K562 (cell line): ENCODE measurements around the gene PDLIM4. TPM values are rescaled to one million over a fixed set of nuclear protein-coding genes. Genes with fewer than 3 reads are reported as not detected.
A peak's percentile ranks its signal among the peaks of the same experiment; 100 is the strongest.

ENCODE experiments used
- ATAC-seq: fragments of 200-7000 bp; cut with Tn5 transposase; 3 replicates; pipeline ENCODE4 v1.9.1; 2020; ENCODE audit warnings: moderate library complexity
- BruUV-seq: library from RNA; stranded (reverse); fragments of 400-500 nt; replicated peaks from 2 replicates; lab custom pipeline; 2021; lab: Mats Ljungman, UMichigan
- CTCF ChIA-PET: fragments of 300-600 bp; formaldehyde crosslinking; extraction: SDS; loops from one replicate; lab custom pipeline; 2021; ENCODE audit warnings: low intra/inter-chr PET ratio; lab: Yijun Ruan, JAX
- POLR2A ChIA-PET: fragments of 300-600, 350-650 bp; sonication (Branson Sonifier 250); formaldehyde crosslinking; extraction: SDS; loops from one replicate; lab custom pipeline; 2021; ENCODE audit warnings: antibody characterized with exemption, inconsistent platforms; lab: Yijun Ruan, JAX
- DNase-seq, 4 experiments: peaks; one replicate each; pipeline versions ENCODE4 v3.0.0 to v3.0.0-alpha.2; 2011 to 2018; ENCODE audit warnings: low spot score in 3 of 4, mixed read lengths in 3 of 4; ENCODE audit errors: extremely low read depth in 1 of 4
- FAIRE-seq: peaks from 2 replicates; lab custom pipeline; 2011; peaks lifted over from hg19 to GRCh38; lab: Jason Lieb, UNC
- H2AFZ ChIP-seq: 2 replicates; pipeline ENCODE4 v1.6.0; 2011; ENCODE audit warnings: low read depth, low read length, control low read depth, inconsistent platforms
- H3K27ac ChIP-seq: fragments of 200-600 bp; 3 replicates; pipeline ENCODE4 v1.8.0; 2011; ENCODE audit warnings: low read depth, mild to moderate bottlenecking, control low read depth, inconsistent platforms, low read length, moderate library complexity, mixed read lengths; ENCODE audit errors: extremely low read depth
- H3K27me3 ChIP-seq, 2 experiments: fragments of 300-600 bp in 1 of 2; 2 replicates in 1 of 2; 3 replicates in 1 of 2; pipeline versions ENCODE4 v1.6.0 to v1.8.0; 2011; ENCODE audit warnings: inconsistent platforms in 2 of 2, low read length in 2 of 2, mild to moderate bottlenecking in 1 of 2, mixed read lengths in 1 of 2, moderate library complexity in 1 of 2; ENCODE audit not compliant: control insufficient read depth in 2 of 2, insufficient read depth in 2 of 2
- H3K36me3 ChIP-seq: fragments of 300-600 bp; 3 replicates; pipeline ENCODE4 v1.8.0; 2011; ENCODE audit warnings: mild to moderate bottlenecking, low read length, inconsistent platforms; ENCODE audit not compliant: control insufficient read depth, insufficient read depth
- H3K4me1 ChIP-seq, 2 experiments: fragments of 200-600 bp in 1 of 2; replicated peaks in 1 of 2; 2 replicates in 1 of 2; 3 replicates in 1 of 2; pipeline versions ENCODE4 v1.5.1 to v1.8.0; 2011; ENCODE audit warnings: inconsistent platforms in 2 of 2, low read length in 2 of 2, mild to moderate bottlenecking in 1 of 2, mixed read lengths in 1 of 2, moderate library complexity in 1 of 2; ENCODE audit not compliant: control insufficient read depth in 2 of 2, insufficient read depth in 2 of 2
- H3K4me2 ChIP-seq: 2 replicates; pipeline ENCODE4 v1.6.1; 2011; ENCODE audit warnings: low read length, control low read depth, inconsistent platforms, mixed read lengths; ENCODE audit not compliant: insufficient read depth
- H3K4me3 ChIP-seq: fragments of 200-600 bp; sonication (generic), shearing (Covaris generic); 2 replicates; pipeline ENCODE4 v1.5.1; 2016; ENCODE audit warnings: control low read depth, inconsistent platforms
- H3K79me2 ChIP-seq: fragments of 200-600 bp; 3 replicates; pipeline ENCODE4 v1.8.0; 2011; ENCODE audit warnings: low read length, inconsistent platforms; ENCODE audit not compliant: control insufficient read depth, insufficient read depth
- H3K9ac ChIP-seq, 2 experiments: 2 replicates each; pipeline versions ENCODE4 v1.6.0 to v1.6.1; 2011; ENCODE audit warnings: low read depth in 2 of 2, low read length in 2 of 2, control low read depth in 1 of 2, inconsistent platforms in 1 of 2, mild to moderate bottlenecking in 1 of 2, mixed read lengths in 1 of 2; ENCODE audit not compliant: insufficient read depth in 1 of 2
- H3K9me1 ChIP-seq: one replicate; pipeline ENCODE4 v1.6.0; 2011; ENCODE audit warnings: inconsistent platforms, mild to moderate bottlenecking, low read length, moderate library complexity; ENCODE audit not compliant: control insufficient read depth, insufficient read depth
- H3K9me3 ChIP-seq: replicated peaks from 2 replicates; pipeline ENCODE4 v1.5.1; 2011; ENCODE audit warnings: low read depth, low read length, inconsistent platforms; ENCODE audit not compliant: control insufficient read depth, insufficient read depth
- H4K20me1 ChIP-seq: replicated peaks from 2 replicates; pipeline ENCODE4 v1.6.1; 2011; ENCODE audit warnings: low read length, inconsistent platforms, mixed read lengths; ENCODE audit not compliant: control insufficient read depth, insufficient read depth
- CCAR2 ChIP-seq: fragments of 200-400 bp; formaldehyde crosslinking; IDR thresholded peaks from 2 replicates; pipeline ENCODE4 v1.6.1; 2017; ENCODE audit warnings: mild to moderate bottlenecking, low read depth, low read length
- CEBPB ChIP-seq: fragments of 450-650 bp; IDR thresholded peaks from 2 replicates; pipeline ENCODE4 v1.6.1; 2016; ENCODE audit warnings: missing genetic modification characterization, missing compliant biosample characterization
- ETS2 ChIP-seq: IDR thresholded peaks from 2 replicates; pipeline ENCODE4 v1.6.1; 2016; ENCODE audit warnings: borderline replicate concordance, missing genetic modification characterization, mild to moderate bottlenecking, moderate library complexity, missing compliant biosample characterization; ENCODE audit not compliant: poor library complexity, severe bottlenecking
- MECOM ChIP-seq: fragments of 250-450 bp; sonication (Bioruptor Pico); IDR thresholded peaks from 2 replicates; pipeline ENCODE4 v1.8.0; 2022; ENCODE audit warnings: inconsistent platforms
- TFE3 ChIP-seq: fragments of 450-650 bp; formaldehyde crosslinking; IDR thresholded peaks from 2 replicates; pipeline ENCODE4 v1.4.0; 2020; ENCODE audit warnings: mild to moderate bottlenecking, mixed read lengths
- THRB ChIP-seq: fragments of 450-650 bp; formaldehyde crosslinking; conservative IDR thresholded peaks from 2 replicates; pipeline ENCODE4 v1.4.0; 2022; ENCODE audit warnings: mild to moderate bottlenecking, missing genetic modification characterization
- ZNF23 ChIP-seq: fragments of 250-450 bp; sonication (Bioruptor Pico); IDR thresholded peaks from 2 replicates; pipeline ENCODE4 v1.4.0; 2020; ENCODE audit warnings: mild to moderate bottlenecking
- WGBS: fragments of 100-300 bp; shearing (Covaris generic); methylation state at CpG from one replicate; pipeline ENCODE4 v1.1.6; 2016; ENCODE audit warnings: low coverage, mixed read lengths; ENCODE audit not compliant: insufficient coverage; ENCODE audit errors: missing lambda C conversion rate; 5-methylcytosine and 5-hydroxymethylcytosine counted together
- in situ Hi-C: fragments of 300-500 bp; cut with MboI; formaldehyde crosslinking; loops from 4 replicates; pipeline ENCODE4 v1.15.0; 2018; ENCODE audit warnings: inconsistent platforms, mixed read lengths
- intact Hi-C: fragments of 100-400 bp; cut with micrococcal nuclease; formaldehyde crosslinking; loops from 2 replicates; pipeline ENCODE4 v1.14.2; 2022
- polyA plus RNA-seq, 8 experiments: library from polyadenylated mRNA; depleted of rRNA in 4 of 8; stranded (reverse) in 5 of 8; unstranded in 3 of 8; fragments of >200 nt; fragmentation: Nextera tagmentation in 2 of 8; fragmentation: Illumina TruSeq in 1 of 8; extraction: Ambion mirVana in 2 of 8; extraction: Trizol in 1 of 8; gene quantifications; 2 replicates each; pipeline versions ENCODE4 v1.2.1 to v1.2.3, GENCODE V29; 2011 to 2014; ENCODE audit warnings: inconsistent platforms in 1 of 8, missing spikeins in 1 of 8
- total RNA-seq, 7 experiments: library from RNA; depleted of rRNA in 6 of 7; stranded (reverse); fragments of >200 nt in 6 of 7; fragmentation: Illumina TruSeq in 2 of 7; extraction: Trizol in 2 of 7; gene quantifications; 2 replicates each; pipeline versions ENCODE4 v1.2.1 to v1.2.3, GENCODE V29; 2011 to 2021; ENCODE audit warnings: low replicate concordance in 1 of 7
- TF ChIP-seq, protein P1 (sequence below), 2 experiments: fragments of 450-650 bp; IDR thresholded peaks; 2 replicates each; pipeline ENCODE4 v1.6.1; 2016

PDLIM4 gene
- total and polyA plus RNA-seq, 9 of the 15 experiments (the other 6 are each of a cell fraction or from before 2014, with no cell fraction given) = 0.28 to 32.8 (median 13.1) TPM

- H3K36me3 ChIP-seq = peaks cover 43% of the 10 kb centered on the region
- ChIA-PET POLR2A (interaction anchor here (0.9 to 3.5 kb wide), 4 partner anchors 10 to 24 kb away, joined by 3 to 12 read pairs (median 5); no protein-coding TSS in a partner anchor), CTCF (no interaction called here)
- H4K20me1 ChIP-seq = no peaks in the 10 kb centered on the region
- in situ Hi-C loops = no loop called here
- peak overlapping the region; percentile 81 for H3K27ac ChIP-seq
- peak overlapping the region; percentile 74; the same call in 1 of the 2 replicates for H3K4me2 ChIP-seq
- WGBS = 62% methylated on average over 4 of the region's 4 CpGs
- peaks cover 26% of the 10 kb centered on the region; the same call in 1 of the 3 replicates for H3K79me2 ChIP-seq
- no peak for ATAC-seq
- no peak for TF ChIP-seq MECOM (CRISPR knock-in tag)
- 0 out of 2 replicates have a peak, but pooled peaks have one; percentile 35 for TF ChIP-seq CCAR2
- no peak for TF ChIP-seq THRB (CRISPR knock-in tag)
- TF ChIP-seq, protein P1, sequence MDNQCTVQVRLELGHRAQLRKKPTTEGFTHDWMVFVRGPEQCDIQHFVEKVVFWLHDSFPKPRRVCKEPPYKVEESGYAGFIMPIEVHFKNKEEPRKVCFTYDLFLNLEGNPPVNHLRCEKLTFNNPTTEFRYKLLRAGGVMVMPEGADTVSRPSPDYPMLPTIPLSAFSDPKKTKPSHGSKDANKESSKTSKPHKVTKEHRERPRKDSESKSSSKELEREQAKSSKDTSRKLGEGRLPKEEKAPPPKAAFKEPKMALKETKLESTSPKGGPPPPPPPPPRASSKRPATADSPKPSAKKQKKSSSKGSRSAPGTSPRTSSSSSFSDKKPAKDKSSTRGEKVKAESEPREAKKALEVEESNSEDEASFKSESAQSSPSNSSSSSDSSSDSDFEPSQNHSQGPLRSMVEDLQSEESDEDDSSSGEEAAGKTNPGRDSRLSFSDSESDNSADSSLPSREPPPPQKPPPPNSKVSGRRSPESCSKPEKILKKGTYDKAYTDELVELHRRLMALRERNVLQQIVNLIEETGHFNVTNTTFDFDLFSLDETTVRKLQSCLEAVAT (IDR thresholded peaks at IDR 0.05) = no peak
- no peak for TF ChIP-seq ETS2
- no peak for TF ChIP-seq ZNF23
- no peak for TF ChIP-seq CEBPB (tag)
- no peak for TF ChIP-seq TFE3 (CRISPR knock-in tag)
- intact Hi-C loops = no loop called here
- H3K27me3 ChIP-seq = no peaks in the 10 kb centered on the region
- DNase-seq = no peak
- peak overlapping the region in 1 of 2 experiments; percentile 60; a peak in 2 of 4 replicates for H3K9ac ChIP-seq
- peaks cover 5% of the 10 kb centered on the region for H3K9me1 ChIP-seq
- no peak for FAIRE-seq
- no peaks in the 10 kb centered on the region for H3K9me3 ChIP-seq
- peaks cover 71 to 78% of the 10 kb centered on the region in 2 experiments for H3K4me1 ChIP-seq
- peak overlapping the region; percentile 51; the same call in 1 of the 2 replicates for H2AFZ ChIP-seq
- no peak overlapping the region for H3K4me3 ChIP-seq
- BruUV-seq = no TSS peak
Observed at GRCh38 chr5:132313366-132313765, 55.9 kb downstream of the PDLIM4 start.
